WTC11 (cell line): ENCODE results near the gene AVP. TPM values are rescaled to one million over a fixed set of nuclear protein-coding genes. Genes with fewer than 3 reads are reported as not detected.

ENCODE experiments used
- CREM ChIP-seq: sonication (generic); formaldehyde crosslinking; IDR thresholded peaks from 2 replicates; pipeline ENCODE4 v1.8.1; 2022; ENCODE audit warnings: mild to moderate bottlenecking, missing genetic modification reagents, moderate library complexity
- EMX1 ChIP-seq: fragments of 250-450 bp; sonication (Bioruptor Pico); IDR thresholded peaks from 2 replicates; pipeline ENCODE4 v1.8.0; 2021; ENCODE audit warnings: mild to moderate bottlenecking
- ESRRA ChIP-seq: sonication (generic); formaldehyde crosslinking; IDR thresholded peaks from 2 replicates; pipeline ENCODE4 v1.8.1; 2022; ENCODE audit warnings: mild to moderate bottlenecking, missing genetic modification reagents, borderline replicate concordance
- ETV6 ChIP-seq: sonication (generic); formaldehyde crosslinking; IDR thresholded peaks from 2 replicates; pipeline ENCODE4 v1.8.1; 2022; ENCODE audit warnings: mild to moderate bottlenecking, missing genetic modification reagents
- GTF2I ChIP-seq: fragments of 250-450 bp; sonication (Bioruptor Pico); conservative IDR thresholded peaks from 2 replicates; pipeline ENCODE4 v1.4.0; 2021; ENCODE audit warnings: mild to moderate bottlenecking
- JUN ChIP-seq: sonication (generic); formaldehyde crosslinking; IDR thresholded peaks from 2 replicates; pipeline ENCODE4 v1.8.0; 2023; ENCODE audit warnings: mild to moderate bottlenecking, missing genetic modification reagents
- MXD4 ChIP-seq: fragments of 250-450 bp; sonication (Bioruptor Pico); IDR thresholded peaks from 2 replicates; pipeline ENCODE4 v1.8.0; 2021; ENCODE audit warnings: mild to moderate bottlenecking, moderate library complexity, borderline replicate concordance
- MYBL2 ChIP-seq: sonication (generic); formaldehyde crosslinking; IDR thresholded peaks from 2 replicates; pipeline ENCODE4 v1.8.1; 2023; ENCODE audit warnings: mild to moderate bottlenecking, moderate library complexity, missing genetic modification reagents
- OVOL2 ChIP-seq: fragments of 250-450 bp; sonication (Bioruptor Pico); IDR thresholded peaks from 2 replicates; pipeline ENCODE4 v1.9.0; 2021; ENCODE audit warnings: mild to moderate bottlenecking, borderline replicate concordance
- SOX15 ChIP-seq: fragments of 250-450 bp; sonication (Bioruptor Pico); IDR thresholded peaks from 2 replicates; pipeline ENCODE4 v1.9.0; 2021; ENCODE audit warnings: mild to moderate bottlenecking
- SP1 ChIP-seq: sonication (generic); formaldehyde crosslinking; conservative IDR thresholded peaks from 2 replicates; pipeline ENCODE4 v1.8.1; 2022; ENCODE audit warnings: missing genetic modification reagents
- TP53 ChIP-seq: sonication (generic); formaldehyde crosslinking; IDR thresholded peaks from 2 replicates; pipeline ENCODE4 v1.8.1; 2023; ENCODE audit warnings: mild to moderate bottlenecking, missing genetic modification reagents
- ZNF138 ChIP-seq: sonication (generic); formaldehyde crosslinking; conservative IDR thresholded peaks from 2 replicates; pipeline ENCODE4 v1.8.1; 2022; ENCODE audit warnings: mild to moderate bottlenecking, moderate library complexity, missing genetic modification reagents
- ZNF232 ChIP-seq: sonication (generic); formaldehyde crosslinking; IDR thresholded peaks from 2 replicates; pipeline ENCODE4 v1.8.0; 2022; ENCODE audit warnings: mild to moderate bottlenecking, missing genetic modification reagents
- ZNF263 ChIP-seq: sonication (generic); formaldehyde crosslinking; IDR thresholded peaks from 2 replicates; pipeline ENCODE4 v1.8.1; 2022; ENCODE audit warnings: low read depth, mild to moderate bottlenecking, moderate library complexity, missing genetic modification reagents
- ZNF416 ChIP-seq: fragments of 250-450 bp; sonication (Bioruptor Pico); IDR thresholded peaks from 2 replicates; pipeline ENCODE4 v1.9.0; 2021; ENCODE audit warnings: mild to moderate bottlenecking, inconsistent platforms
- ZNF423 ChIP-seq: fragments of 250-450 bp; sonication (Bioruptor Pico); IDR thresholded peaks from 2 replicates; pipeline ENCODE4 v2.1.2; 2022; ENCODE audit warnings: mild to moderate bottlenecking, moderate library complexity
- total RNA-seq: library from RNA; stranded (reverse); gene quantifications from 3 replicates; pipeline ENCODE4 v1.2.3, GENCODE V29; 2021
- TF ChIP-seq, protein P1 (sequence below): sonication (generic); formaldehyde crosslinking; IDR thresholded peaks from 2 replicates; pipeline ENCODE4 v1.8.1; 2023; ENCODE audit warnings: mild to moderate bottlenecking, missing genetic modification reagents, moderate library complexity
- TF ChIP-seq, protein P2 (sequence below): fragments of 250-450 bp; sonication (Bioruptor Pico); IDR thresholded peaks from 2 replicates; pipeline ENCODE4 v2.1.2; 2022; ENCODE audit warnings: mild to moderate bottlenecking, moderate library complexity
- TF ChIP-seq, protein P3 (sequence below): fragments of 250-450 bp; sonication (Bioruptor Pico); IDR thresholded peaks from 2 replicates; pipeline ENCODE4 v1.9.0; 2021; ENCODE audit warnings: mild to moderate bottlenecking
- TF ChIP-seq, protein P4 (sequence below): sonication (generic); formaldehyde crosslinking; IDR thresholded peaks from 2 replicates; pipeline ENCODE4 v1.8.0; 2022; ENCODE audit warnings: mild to moderate bottlenecking, missing genetic modification reagents
- TF ChIP-seq, protein P5 (sequence below): sonication (generic); formaldehyde crosslinking; IDR thresholded peaks from 2 replicates; pipeline ENCODE4 v1.8.0; 2022; ENCODE audit warnings: mild to moderate bottlenecking, missing genetic modification reagents
- TF ChIP-seq, protein P6 (sequence below): sonication (generic); formaldehyde crosslinking; IDR thresholded peaks from 2 replicates; pipeline ENCODE4 v1.8.0; 2023; ENCODE audit warnings: missing genetic modification reagents, mild to moderate bottlenecking, borderline replicate concordance

AVP gene
- total RNA-seq, 1 experiment from 2014 or later: 0.50 TPM

DNA sequence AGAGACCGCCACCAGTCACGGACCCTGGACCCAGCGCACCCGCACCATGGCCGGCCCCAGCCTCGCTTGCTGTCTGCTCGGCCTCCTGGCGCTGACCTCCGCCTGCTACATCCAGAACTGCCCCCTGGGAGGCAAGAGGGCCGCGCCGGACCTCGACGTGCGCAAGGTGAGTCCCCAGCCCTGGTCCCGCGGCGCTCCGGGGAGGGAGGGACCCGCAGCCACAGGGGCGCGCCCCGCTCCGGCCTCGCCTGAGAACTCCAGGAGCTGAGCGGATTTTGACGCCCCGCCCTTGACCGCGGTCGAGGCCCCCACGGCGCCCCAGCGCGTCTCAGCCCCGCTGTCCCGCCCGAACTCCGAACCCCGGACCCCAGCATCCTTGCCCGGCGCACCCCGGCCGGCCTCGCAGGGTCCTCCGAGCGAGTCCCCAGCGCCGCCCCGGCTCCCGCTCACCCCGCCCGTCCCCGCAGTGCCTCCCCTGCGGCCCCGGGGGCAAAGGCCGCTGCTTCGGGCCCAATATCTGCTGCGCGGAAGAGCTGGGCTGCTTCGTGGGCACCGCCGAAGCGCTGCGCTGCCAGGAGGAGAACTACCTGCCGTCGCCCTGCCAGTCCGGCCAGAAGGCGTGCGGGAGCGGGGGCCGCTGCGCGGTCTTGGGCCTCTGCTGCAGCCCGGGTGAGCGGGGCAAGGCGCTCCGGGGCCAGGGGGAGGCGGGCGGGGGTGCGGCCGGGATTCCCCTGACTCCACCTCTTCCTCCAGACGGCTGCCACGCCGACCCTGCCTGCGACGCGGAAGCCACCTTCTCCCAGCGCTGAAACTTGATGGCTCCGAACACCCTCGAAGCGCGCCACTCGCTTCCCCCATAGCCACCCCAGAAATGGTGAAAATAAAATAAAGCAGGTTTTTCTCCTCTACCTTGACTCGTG lies 12.7 kb downstream of the AVP start, which contains the start of gene OXT (continued):
- TF ChIP-seq, protein P1, sequence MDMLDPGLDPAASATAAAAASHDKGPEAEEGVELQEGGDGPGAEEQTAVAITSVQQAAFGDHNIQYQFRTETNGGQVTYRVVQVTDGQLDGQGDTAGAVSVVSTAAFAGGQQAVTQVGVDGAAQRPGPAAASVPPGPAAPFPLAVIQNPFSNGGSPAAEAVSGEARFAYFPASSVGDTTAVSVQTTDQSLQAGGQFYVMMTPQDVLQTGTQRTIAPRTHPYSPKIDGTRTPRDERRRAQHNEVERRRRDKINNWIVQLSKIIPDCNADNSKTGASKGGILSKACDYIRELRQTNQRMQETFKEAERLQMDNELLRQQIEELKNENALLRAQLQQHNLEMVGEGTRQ (CRISPR knock-in tag): no peak
- TF ChIP-seq, protein P2, sequence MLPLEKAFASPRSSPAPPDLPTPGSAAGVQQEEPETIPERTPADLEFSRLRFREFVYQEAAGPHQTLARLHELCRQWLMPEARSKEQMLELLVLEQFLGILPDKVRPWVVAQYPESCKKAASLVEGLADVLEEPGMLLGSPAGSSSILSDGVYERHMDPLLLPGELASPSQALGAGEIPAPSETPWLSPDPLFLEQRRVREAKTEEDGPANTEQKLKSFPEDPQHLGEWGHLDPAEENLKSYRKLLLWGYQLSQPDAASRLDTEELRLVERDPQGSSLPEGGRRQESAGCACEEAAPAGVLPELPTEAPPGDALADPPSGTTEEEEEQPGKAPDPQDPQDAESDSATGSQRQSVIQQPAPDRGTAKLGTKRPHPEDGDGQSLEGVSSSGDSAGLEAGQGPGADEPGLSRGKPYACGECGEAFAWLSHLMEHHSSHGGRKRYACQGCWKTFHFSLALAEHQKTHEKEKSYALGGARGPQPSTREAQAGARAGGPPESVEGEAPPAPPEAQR (CRISPR knock-in tag): no peak
- no peak for TF ChIP-seq SOX15 (CRISPR knock-in tag)
- TF ChIP-seq EMX1: no peak
- TF ChIP-seq, protein P3, sequence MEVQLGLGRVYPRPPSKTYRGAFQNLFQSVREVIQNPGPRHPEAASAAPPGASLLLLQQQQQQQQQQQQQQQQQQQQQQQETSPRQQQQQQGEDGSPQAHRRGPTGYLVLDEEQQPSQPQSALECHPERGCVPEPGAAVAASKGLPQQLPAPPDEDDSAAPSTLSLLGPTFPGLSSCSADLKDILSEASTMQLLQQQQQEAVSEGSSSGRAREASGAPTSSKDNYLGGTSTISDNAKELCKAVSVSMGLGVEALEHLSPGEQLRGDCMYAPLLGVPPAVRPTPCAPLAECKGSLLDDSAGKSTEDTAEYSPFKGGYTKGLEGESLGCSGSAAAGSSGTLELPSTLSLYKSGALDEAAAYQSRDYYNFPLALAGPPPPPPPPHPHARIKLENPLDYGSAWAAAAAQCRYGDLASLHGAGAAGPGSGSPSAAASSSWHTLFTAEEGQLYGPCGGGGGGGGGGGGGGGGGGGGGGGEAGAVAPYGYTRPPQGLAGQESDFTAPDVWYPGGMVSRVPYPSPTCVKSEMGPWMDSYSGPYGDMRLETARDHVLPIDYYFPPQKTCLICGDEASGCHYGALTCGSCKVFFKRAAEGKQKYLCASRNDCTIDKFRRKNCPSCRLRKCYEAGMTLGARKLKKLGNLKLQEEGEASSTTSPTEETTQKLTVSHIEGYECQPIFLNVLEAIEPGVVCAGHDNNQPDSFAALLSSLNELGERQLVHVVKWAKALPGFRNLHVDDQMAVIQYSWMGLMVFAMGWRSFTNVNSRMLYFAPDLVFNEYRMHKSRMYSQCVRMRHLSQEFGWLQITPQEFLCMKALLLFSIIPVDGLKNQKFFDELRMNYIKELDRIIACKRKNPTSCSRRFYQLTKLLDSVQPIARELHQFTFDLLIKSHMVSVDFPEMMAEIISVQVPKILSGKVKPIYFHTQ: no peak
- TF ChIP-seq ZNF263 (CRISPR knock-in tag): peak; percentile 60; the same call in 1 of the 2 replicates
- no peak for TF ChIP-seq ZNF416 (CRISPR knock-in tag)
- no peak for TF ChIP-seq GTF2I (CRISPR knock-in tag)
- peak; percentile 92; the same call in 1 of the 2 replicates for TF ChIP-seq ZNF232
- peak; percentile 88 for TF ChIP-seq TP53 (CRISPR knock-in tag)
- TF ChIP-seq ZNF423 (CRISPR knock-in tag): no peak
- TF ChIP-seq, protein P4, sequence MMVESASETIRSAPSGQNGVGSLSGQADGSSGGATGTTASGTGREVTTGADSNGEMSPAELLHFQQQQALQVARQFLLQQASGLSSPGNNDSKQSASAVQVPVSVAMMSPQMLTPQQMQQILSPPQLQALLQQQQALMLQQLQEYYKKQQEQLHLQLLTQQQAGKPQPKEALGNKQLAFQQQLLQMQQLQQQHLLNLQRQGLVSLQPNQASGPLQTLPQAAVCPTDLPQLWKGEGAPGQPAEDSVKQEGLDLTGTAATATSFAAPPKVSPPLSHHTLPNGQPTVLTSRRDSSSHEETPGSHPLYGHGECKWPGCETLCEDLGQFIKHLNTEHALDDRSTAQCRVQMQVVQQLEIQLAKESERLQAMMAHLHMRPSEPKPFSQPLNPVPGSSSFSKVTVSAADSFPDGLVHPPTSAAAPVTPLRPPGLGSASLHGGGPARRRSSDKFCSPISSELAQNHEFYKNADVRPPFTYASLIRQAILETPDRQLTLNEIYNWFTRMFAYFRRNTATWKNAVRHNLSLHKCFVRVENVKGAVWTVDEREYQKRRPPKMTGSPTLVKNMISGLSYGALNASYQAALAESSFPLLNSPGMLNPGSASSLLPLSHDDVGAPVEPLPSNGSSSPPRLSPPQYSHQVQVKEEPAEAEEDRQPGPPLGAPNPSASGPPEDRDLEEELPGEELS (CRISPR knock-in tag): peak; percentile 95
- no peak for TF ChIP-seq SP1 (CRISPR knock-in tag)
- 0 out of 2 replicates have a peak, but pooled peaks have one; percentile 34 for TF ChIP-seq JUN (CRISPR knock-in tag)
- TF ChIP-seq, protein P5, sequence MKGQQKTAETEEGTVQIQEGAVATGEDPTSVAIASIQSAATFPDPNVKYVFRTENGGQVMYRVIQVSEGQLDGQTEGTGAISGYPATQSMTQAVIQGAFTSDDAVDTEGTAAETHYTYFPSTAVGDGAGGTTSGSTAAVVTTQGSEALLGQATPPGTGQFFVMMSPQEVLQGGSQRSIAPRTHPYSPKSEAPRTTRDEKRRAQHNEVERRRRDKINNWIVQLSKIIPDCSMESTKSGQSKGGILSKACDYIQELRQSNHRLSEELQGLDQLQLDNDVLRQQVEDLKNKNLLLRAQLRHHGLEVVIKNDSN (CRISPR knock-in tag): peak; percentile 72; the same call in 1 of the 2 replicates
- no peak for TF ChIP-seq MXD4 (CRISPR knock-in tag)
- TF ChIP-seq ESRRA (CRISPR knock-in tag): peak; percentile 82; the same call in 1 of the 2 replicates
- peak; percentile 94 for TF ChIP-seq ETV6 (CRISPR knock-in tag)
- TF ChIP-seq, protein P6, sequence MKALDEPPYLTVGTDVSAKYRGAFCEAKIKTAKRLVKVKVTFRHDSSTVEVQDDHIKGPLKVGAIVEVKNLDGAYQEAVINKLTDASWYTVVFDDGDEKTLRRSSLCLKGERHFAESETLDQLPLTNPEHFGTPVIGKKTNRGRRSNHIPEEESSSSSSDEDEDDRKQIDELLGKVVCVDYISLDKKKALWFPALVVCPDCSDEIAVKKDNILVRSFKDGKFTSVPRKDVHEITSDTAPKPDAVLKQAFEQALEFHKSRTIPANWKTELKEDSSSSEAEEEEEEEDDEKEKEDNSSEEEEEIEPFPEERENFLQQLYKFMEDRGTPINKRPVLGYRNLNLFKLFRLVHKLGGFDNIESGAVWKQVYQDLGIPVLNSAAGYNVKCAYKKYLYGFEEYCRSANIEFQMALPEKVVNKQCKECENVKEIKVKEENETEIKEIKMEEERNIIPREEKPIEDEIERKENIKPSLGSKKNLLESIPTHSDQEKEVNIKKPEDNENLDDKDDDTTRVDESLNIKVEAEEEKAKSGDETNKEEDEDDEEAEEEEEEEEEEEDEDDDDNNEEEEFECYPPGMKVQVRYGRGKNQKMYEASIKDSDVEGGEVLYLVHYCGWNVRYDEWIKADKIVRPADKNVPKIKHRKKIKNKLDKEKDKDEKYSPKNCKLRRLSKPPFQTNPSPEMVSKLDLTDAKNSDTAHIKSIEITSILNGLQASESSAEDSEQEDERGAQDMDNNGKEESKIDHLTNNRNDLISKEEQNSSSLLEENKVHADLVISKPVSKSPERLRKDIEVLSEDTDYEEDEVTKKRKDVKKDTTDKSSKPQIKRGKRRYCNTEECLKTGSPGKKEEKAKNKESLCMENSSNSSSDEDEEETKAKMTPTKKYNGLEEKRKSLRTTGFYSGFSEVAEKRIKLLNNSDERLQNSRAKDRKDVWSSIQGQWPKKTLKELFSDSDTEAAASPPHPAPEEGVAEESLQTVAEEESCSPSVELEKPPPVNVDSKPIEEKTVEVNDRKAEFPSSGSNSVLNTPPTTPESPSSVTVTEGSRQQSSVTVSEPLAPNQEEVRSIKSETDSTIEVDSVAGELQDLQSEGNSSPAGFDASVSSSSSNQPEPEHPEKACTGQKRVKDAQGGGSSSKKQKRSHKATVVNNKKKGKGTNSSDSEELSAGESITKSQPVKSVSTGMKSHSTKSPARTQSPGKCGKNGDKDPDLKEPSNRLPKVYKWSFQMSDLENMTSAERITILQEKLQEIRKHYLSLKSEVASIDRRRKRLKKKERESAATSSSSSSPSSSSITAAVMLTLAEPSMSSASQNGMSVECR (CRISPR knock-in tag): no peak; the same call in none of the 2 replicates
- TF ChIP-seq OVOL2: no peak
- peak; percentile 53; the same call in 1 of the 2 replicates for TF ChIP-seq ZNF138 (CRISPR knock-in tag)
- TF ChIP-seq MYBL2 (CRISPR knock-in tag): peak; percentile 84; the same call in 1 of the 2 replicates
- TF ChIP-seq CREM (CRISPR knock-in tag): no peak
